Stimulated activated CD4-positive, alpha-beta T cell treated with anti-CD3 and anti-CD28 coated beads, Interleukin-2, amount 100 ng/mL, for 24 hours (primary cell): ENCODE results near the gene DLX1.
"Not testable (repeated sequence)": the region's sequence is repeated elsewhere in the genome, so short reads cannot be mapped to it uniquely, and the experiment has no call there.

Experiments
- DNase-seq, 2 donors: peaks; one replicate each; pipeline ENCODE4 v3.0.0-alpha.2; 2020

The DLX1 gene

DNA sequence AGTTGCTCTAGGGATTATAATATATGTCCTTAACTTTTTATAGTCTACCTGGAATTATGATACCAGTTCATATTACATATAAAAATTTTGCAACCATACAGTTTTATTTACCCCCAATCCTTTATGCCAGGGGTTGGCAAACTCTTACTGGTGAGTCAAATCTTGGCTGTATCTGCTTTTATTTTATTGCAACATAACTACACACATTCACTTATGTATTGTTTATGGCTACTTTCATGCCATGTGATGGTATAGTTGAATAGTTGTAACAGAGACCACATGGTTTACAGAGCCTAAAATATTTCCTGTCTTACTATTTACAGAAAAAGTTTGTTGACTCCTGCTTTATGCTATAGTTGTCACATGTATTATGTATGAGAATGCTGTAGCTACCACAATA lies 43.2 kb downstream of the DLX1 start:
- no peak for DNase-seq

DNA sequence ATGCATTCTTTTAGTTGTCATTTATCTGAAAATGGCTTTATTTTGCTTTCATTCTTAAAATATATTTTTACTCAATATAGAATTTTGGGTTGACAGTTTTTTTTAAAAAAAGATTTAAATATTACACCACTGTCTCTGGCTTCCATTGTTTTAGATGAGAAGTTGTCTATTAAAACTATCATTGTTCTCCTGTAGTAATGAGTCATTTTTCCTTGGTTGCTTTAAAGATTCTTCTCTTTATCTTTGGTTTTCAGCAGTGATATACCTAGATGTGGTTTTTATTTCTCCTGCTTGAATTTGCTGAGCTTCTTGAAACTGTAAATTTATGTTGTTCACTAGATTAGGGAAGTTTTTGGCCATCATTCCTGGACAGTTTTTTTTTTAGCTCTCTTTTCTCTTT lies 44.1 kb downstream of the DLX1 start:
- DNase-seq, result no peak

DNA sequence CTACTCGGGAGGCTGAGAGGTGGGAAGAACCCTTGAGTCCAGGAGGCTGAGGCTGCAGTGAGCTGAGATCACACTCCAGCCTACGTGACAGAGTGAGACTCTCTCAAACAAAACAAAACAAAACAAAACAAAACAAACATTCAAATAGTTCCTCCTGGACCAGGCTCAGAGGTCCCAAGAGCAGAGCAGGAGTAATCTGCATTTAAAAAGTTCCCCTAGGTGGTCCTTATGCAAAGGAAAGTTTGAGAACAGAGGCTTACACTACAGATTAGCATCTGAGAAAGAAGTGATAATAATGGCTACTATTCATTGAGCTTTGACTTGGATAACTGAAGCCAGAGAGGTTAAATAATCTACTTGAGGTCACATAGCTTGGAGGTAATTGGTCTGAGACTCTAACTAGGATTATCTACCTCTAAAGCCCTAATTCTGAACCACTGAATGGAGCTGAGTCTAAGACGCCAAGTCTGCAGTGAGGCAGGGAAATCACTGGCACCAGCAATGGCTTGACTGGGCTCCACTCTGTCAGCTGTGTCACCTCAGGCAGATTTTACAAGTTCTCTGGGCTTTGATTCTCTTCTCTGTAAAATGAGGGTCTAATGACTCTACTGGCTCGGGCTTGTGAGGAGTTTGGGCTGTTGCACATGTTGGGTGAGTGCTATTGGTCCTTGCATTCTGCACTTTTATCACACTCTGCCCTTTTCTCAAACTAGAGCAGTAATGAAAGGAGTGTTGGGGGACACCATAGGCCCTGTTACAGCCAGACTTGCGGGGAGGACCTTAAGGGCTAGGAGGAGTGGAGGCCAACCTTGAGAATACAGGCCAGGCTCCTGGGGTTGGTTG lies 46.6 kb downstream of the DLX1 start:
- DNase-seq, result no peak

DNA sequence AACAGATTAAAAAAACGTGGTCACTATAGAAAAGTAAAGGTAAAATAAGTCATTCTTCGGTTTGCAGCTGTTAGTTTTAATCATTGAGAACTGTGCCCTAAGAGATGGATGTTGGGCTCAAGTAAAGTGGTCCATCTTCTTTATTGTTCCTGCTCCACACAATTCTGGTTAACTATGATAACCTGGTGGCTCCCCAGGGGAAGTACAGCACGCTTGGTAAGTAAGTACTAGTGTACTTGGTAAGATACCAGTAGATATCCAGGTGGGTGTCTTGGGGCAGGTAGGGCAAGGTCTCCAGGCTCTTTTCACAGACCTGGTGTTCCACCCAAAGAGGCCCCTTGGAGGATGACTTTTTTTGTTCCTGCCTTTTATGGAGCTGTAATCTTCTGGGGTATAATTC lies 49.0 kb downstream of the DLX1 start:
- DNase-seq, result no peak

DNA sequence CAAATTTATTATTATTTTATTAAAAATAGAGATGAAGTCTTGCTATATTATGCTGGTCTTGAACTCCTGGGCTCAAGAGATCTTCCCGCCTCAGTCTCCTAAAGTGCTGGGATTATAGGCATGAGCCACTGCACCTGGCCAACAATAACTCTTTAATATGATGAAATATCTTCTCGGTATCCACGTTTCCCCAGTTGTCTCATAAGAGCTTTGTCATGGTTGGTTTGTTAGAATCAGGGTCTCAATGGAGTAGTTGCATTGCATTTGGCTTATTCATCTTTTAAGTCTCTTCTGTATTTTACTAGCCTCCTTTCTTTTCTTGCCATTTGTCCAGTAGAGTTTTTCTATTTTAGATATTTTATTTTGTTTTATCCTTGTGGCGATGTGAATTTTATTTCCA lies 50.1 kb downstream of the DLX1 start:
- no peak for DNase-seq

DNA sequence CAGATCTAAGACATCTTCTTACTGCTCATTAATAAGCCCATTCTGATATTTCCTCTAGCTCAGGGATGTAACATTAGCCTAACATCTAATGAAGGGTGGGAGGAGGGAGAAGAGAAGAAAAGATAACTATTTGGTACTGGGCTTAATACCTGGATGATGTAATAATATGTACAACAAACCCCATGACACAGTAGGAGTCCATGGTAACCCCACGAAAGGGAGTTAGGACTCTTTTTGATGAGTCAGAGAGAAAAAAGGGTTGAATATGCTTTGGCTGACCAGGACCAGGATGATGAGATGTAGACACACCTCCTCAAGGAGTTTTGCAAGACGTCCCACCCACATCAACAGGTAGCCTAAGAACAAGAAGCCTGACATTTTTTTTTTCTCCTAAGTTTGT lies 51.8 kb downstream of the DLX1 start:
- DNase-seq, result no peak

DNA sequence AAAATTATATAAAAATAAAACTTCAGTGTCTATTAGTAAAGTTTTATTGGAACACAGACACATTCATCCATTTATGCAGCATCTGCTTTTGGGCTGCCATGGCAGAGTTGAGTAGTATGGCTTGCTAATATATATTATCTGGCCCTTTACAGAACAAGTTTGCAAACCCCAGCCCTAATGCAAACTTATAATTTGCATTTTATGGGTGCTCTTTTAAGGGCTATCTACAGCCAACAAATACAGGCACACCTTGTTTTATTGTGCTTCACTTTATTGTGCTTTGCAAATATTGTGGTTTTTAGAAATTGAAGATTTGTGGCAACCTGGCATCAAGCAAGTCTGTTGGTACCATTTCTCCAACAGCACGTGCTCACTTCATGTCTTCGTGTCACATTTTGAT lies 52.6 kb downstream of the DLX1 start:
- DNase-seq, result no peak

DNA sequence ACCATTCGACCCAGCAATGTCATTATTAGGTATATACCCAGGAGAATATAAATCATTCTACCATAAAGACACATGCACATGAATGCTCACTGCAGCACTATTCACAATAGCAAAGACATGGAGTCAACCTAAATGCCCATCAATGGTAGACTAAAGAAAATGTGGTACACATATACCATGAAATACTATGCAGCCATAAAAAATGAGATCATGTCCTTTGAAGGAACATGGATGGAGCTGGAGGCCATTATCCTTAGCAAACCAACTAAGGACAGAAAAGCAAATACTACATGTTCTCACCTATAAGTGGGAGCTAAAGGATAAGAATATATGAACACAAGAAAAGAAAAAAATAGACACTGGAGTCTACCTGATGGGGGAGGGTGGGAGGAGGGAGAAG lies 53.4 kb downstream of the DLX1 start:
- not testable (repeated sequence) for DNase-seq
